NCI-H1694 (cell line): Measurements from ENCODE around the gene TSR1.

ENCODE experiments used
- DNase-seq: peaks from one replicate; lab custom pipeline; 2025; lab: John Stamatoyannopoulos, UW

TSR1 gene

GRCh38 chr17:2336215-2336851, at the start of gene TSR1:
Gene TSR1, minus strand, starts transcription at chr17:2336457. Its CDS starts 30 bp downstream, at chr17:2336427.
- DNase-seq: peak; percentile 88

- no peak for DNase-seq
Observed at GRCh38 chr17:2385240-2386210, 49.3 kb upstream of the TSR1 start.

GRCh38 chr17:2384439-2385127, 48.3 kb upstream of the TSR1 start:
- no peak for DNase-seq

GRCh38 chr17:2383628-2384167, 47.4 kb upstream of the TSR1 start:
- DNase-seq: no peak

GRCh38 chr17:2380950-2381649, 44.8 kb upstream of the TSR1 start:
- DNase-seq: no peak

- peak; percentile 36 for DNase-seq
Observed at GRCh38 chr17:2380226-2380922, 44.1 kb upstream of the TSR1 start.

- DNase-seq: no peak
Observed at GRCh38 chr17:2379489-2380225, 43.4 kb upstream of the TSR1 start.

GRCh38 chr17:2378905-2379304, 42.6 kb upstream of the TSR1 start:
- no peak for DNase-seq

- DNase-seq: no peak
Observed at GRCh38 chr17:2377659-2378058, 41.4 kb upstream of the TSR1 start.

- DNase-seq: no peak
Observed at GRCh38 chr17:2376107-2376506, 39.9 kb upstream of the TSR1 start.

- no peak for DNase-seq
Observed at GRCh38 chr17:2375406-2375805, 39.1 kb upstream of the TSR1 start.

- no peak for DNase-seq
Observed at GRCh38 chr17:2374549-2375285, 38.5 kb upstream of the TSR1 start.

- DNase-seq: no peak
Observed at GRCh38 chr17:2373179-2373578, 36.9 kb upstream of the TSR1 start.

- DNase-seq: no peak
Observed at GRCh38 chr17:2372681-2373080, 36.4 kb upstream of the TSR1 start.

GRCh38 chr17:2372180-2372579, 35.9 kb upstream of the TSR1 start:
- DNase-seq: no peak

- DNase-seq: no peak
Observed at GRCh38 chr17:2371183-2372130, 35.2 kb upstream of the TSR1 start.

- no peak for DNase-seq
Observed at GRCh38 chr17:2370211-2370589, 33.9 kb upstream of the TSR1 start.

- DNase-seq: peak; percentile 44
Observed at GRCh38 chr17:2369551-2370210, 33.4 kb upstream of the TSR1 start.
